MM.1S (cell line): ENCODE data around the gene DCTN2.

Experiments used
- DNase-seq: peaks from one replicate; pipeline ENCODE4 v3.0.0-alpha.2; 2015
- H2AFZ ChIP-seq: fragments of 300-600 bp; sonication (generic); 2 replicates; pipeline ENCODE4 v1.6.0; 2016; ENCODE audit warnings: antibody characterized with exemption, low read length
- H3F3A ChIP-seq: fragments of 300-600 bp; sonication (generic); 2 replicates; pipeline ENCODE4 v1.6.1; 2016; ENCODE audit warnings: mild to moderate bottlenecking, antibody characterized with exemption, low read length, moderate library complexity, mixed read lengths; ENCODE audit not compliant: insufficient read depth
- H3K27ac ChIP-seq: fragments of 300-600 bp; sonication (generic); 2 replicates; pipeline ENCODE4 v1.5.1; 2016; ENCODE audit warnings: mild to moderate bottlenecking, low read length
- H3K27me3 ChIP-seq: fragments of 300-600 bp; sonication (generic); replicated peaks from 2 replicates; pipeline ENCODE4 v1.6.0; 2016; ENCODE audit warnings: low read length; ENCODE audit not compliant: insufficient read depth
- H3K36me3 ChIP-seq: fragments of 300-600 bp; sonication (generic); replicated peaks from 2 replicates; pipeline ENCODE4 v1.6.1; 2016; ENCODE audit warnings: mild to moderate bottlenecking, low read length, mixed read lengths; ENCODE audit not compliant: insufficient read depth
- H3K4me1 ChIP-seq: fragments of 300-600 bp; sonication (generic); 2 replicates; pipeline ENCODE4 v1.6.1; 2016; ENCODE audit warnings: low read length, mixed read lengths
- H3K4me2 ChIP-seq: fragments of 300-600 bp; sonication (generic); 2 replicates; pipeline ENCODE4 v1.6.0; 2016; ENCODE audit warnings: low read depth, low read length
- H3K4me3 ChIP-seq: fragments of 300-600 bp; sonication (generic); 2 replicates; pipeline ENCODE4 v1.5.1; 2016; ENCODE audit warnings: low read length, mixed read lengths
- H3K79me2 ChIP-seq: fragments of 300-600 bp; sonication (generic); 2 replicates; pipeline ENCODE4 v1.6.1; 2016; ENCODE audit warnings: mixed run types, low read length, mixed read lengths
- H3K9ac ChIP-seq: fragments of 300-600 bp; sonication (generic); 2 replicates; pipeline ENCODE4 v1.6.1; 2016; ENCODE audit warnings: low read length, mixed read lengths
- H3K9me2 ChIP-seq: fragments of 300-600 bp; sonication (generic); replicated peaks from 2 replicates; pipeline ENCODE4 v1.6.1; 2016; ENCODE audit warnings: mild to moderate bottlenecking, low read length, mixed read lengths; ENCODE audit not compliant: insufficient read depth
- H3K9me3 ChIP-seq: fragments of 300-600 bp; sonication (generic); replicated peaks from 2 replicates; pipeline ENCODE4 v1.6.1; 2016; ENCODE audit warnings: mild to moderate bottlenecking, low read length, mixed read lengths; ENCODE audit not compliant: insufficient read depth
- H4K20me1 ChIP-seq: fragments of 300-600 bp; sonication (generic); 2 replicates; pipeline ENCODE4 v1.6.1; 2016; ENCODE audit warnings: mild to moderate bottlenecking, low read length, moderate library complexity, mixed read lengths; ENCODE audit not compliant: insufficient read depth
- EZH2 ChIP-seq: fragments of 300-600 bp; sonication (generic); optimal IDR thresholded peaks from 2 replicates; pipeline ENCODE3; 2017; ENCODE audit warnings: low read depth, mild to moderate bottlenecking, antibody characterized with exemption, low read length, mixed read lengths
- EZH2phosphoT487 ChIP-seq: fragments of 300-600 bp; sonication (generic); IDR thresholded peaks from 2 replicates; pipeline ENCODE4 v1.6.1; 2018; ENCODE audit warnings: antibody characterized with exemption, low read length
- TF ChIP-seq, protein P1 (sequence below): fragments of 300-600 bp; sonication (generic); IDR thresholded peaks from 2 replicates; pipeline ENCODE4 v1.5.1; 2016; ENCODE audit warnings: antibody characterized with exemption, low read length, mixed read lengths

Gene DCTN2

DNA sequence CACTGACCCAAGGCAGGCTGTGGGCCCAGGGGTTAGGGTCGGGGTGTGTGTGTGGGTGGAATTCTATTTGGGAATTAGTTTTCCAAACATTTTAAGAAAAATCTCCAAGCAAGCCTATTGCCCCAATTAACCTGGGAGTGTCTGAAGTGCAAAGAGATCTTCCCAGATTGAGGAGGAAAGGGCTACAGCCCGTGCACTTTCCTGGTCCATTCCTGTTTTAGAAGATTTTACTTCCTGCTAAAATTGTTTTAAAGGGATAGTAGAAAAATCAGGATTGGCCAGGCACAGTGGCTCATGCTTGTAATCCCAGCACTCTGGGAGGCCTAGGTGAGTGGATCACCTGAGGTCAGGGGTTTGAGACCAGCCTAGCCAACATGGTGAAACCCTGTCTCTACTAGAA is 5.3 kb downstream of the DCTN2 start:
- Histone ChIP-seq H3K27ac (no peak overlapping the region), H3K4me1 (peaks cover 10% of the 10 kb centered on the region; the same call in 1 of the 2 replicates), H3K36me3 (no peaks in the 10 kb centered on the region), H3F3A (no peaks in the 10 kb centered on the region), H3K4me3 (no peak overlapping the region), H3K27me3 (no peaks in the 10 kb centered on the region), H3K9me2 (no peaks in the 10 kb centered on the region), H2AFZ (no peak overlapping the region), H3K9me3 (no peaks in the 10 kb centered on the region), H3K9ac (no peak overlapping the region), H3K79me2 (peaks cover 28% of the 10 kb centered on the region), H4K20me1 (no peaks in the 10 kb centered on the region), H3K4me2 (no peak overlapping the region)
- TF ChIP-seq EZH2phosphoT487 (no peak), EZH2 (no peak)
- TF ChIP-seq, protein P1, sequence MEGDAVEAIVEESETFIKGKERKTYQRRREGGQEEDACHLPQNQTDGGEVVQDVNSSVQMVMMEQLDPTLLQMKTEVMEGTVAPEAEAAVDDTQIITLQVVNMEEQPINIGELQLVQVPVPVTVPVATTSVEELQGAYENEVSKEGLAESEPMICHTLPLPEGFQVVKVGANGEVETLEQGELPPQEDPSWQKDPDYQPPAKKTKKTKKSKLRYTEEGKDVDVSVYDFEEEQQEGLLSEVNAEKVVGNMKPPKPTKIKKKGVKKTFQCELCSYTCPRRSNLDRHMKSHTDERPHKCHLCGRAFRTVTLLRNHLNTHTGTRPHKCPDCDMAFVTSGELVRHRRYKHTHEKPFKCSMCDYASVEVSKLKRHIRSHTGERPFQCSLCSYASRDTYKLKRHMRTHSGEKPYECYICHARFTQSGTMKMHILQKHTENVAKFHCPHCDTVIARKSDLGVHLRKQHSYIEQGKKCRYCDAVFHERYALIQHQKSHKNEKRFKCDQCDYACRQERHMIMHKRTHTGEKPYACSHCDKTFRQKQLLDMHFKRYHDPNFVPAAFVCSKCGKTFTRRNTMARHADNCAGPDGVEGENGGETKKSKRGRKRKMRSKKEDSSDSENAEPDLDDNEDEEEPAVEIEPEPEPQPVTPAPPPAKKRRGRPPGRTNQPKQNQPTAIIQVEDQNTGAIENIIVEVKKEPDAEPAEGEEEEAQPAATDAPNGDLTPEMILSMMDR, result no peak
- no peak for DNase-seq

DNA sequence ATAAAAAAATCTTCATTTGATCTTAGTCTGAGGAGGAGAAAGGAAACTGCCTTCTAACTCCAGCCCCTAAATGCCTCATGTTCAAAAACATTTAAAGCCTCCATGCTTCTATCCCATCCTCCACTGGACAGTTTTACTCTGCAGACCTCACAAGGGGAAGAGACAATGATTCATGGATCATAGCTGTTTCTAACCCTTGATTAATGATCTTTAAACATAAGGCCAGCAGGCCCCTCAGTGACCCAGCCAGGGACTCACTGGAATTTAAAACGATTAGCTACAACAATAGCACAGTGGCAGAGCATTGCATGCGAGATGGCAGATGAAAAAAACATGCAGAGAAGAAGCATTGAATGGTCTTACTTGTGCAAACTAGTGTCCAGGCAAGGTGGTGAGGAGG is 6.0 kb downstream of the DCTN2 start:
- no peak overlapping the region for H3K4me3 ChIP-seq
- no peaks in the 10 kb centered on the region for H3K27me3 ChIP-seq
- H3F3A ChIP-seq, result no peaks in the 10 kb centered on the region
- H2AFZ ChIP-seq, result no peak overlapping the region
- H3K9ac ChIP-seq, result no peak overlapping the region
- no peak overlapping the region for H3K4me2 ChIP-seq
- H3K36me3 ChIP-seq, result no peaks in the 10 kb centered on the region
- TF ChIP-seq, protein P1, result no peak
- TF ChIP-seq EZH2, result no peak
- TF ChIP-seq EZH2phosphoT487, result no peak
- no peak overlapping the region for H3K27ac ChIP-seq
- H3K9me3 ChIP-seq, result no peaks in the 10 kb centered on the region
- H3K4me1 ChIP-seq, result peaks cover 7% of the 10 kb centered on the region; the same call in 1 of the 2 replicates
- H3K79me2 ChIP-seq, result peaks cover 21% of the 10 kb centered on the region
- no peaks in the 10 kb centered on the region for H4K20me1 ChIP-seq
- no peaks in the 10 kb centered on the region for H3K9me2 ChIP-seq
- DNase-seq, result no peak

DNA sequence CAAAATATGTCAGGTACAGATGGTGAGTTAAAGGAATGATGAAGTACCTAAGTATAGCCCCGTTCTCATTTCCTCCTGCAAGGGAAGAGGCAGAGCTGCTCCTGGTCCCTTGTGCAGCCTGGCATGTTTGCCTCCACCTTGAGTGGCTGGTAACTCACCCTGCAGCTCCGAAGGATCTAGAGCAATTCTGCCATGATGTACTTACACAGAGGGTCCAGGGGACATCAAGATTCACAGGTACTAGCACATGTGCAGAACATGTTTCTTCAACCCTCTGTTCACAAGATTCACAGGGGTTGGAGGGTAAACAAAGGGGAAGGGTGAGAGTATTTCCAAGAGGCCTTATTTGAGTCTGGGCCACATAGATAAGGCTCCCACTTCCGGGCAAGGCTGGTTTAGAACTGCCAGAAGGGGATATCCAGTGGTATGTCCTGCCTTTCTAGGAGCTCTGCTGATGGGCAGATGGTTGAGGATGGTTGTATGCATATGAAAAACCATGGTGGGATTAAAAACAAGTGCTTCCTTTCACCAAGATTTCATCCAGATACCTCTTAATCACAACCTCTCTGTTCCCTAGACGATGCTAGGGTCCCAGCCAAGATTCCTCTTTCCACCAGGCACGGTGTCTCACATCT is 7.7 kb downstream of the DCTN2 start:
- Histone ChIP-seq H4K20me1 (no peaks in the 10 kb centered on the region), H3K79me2 (0 out of 2 replicates have a peak, but pooled peaks cover 6% of the 10 kb centered on the region), H3K4me1 (no peaks in the 10 kb centered on the region), H3K27ac (no peak overlapping the region), H3K9me3 (no peaks in the 10 kb centered on the region), H3K9me2 (no peaks in the 10 kb centered on the region), H3K9ac (no peak overlapping the region), H3K4me3 (no peak overlapping the region), H2AFZ (no peak overlapping the region), H3K27me3 (no peaks in the 10 kb centered on the region), H3K36me3 (no peaks in the 10 kb centered on the region), H3F3A (no peaks in the 10 kb centered on the region), H3K4me2 (no peak overlapping the region)
- no peak for TF ChIP-seq EZH2phosphoT487
- no peak for TF ChIP-seq EZH2
- TF ChIP-seq, protein P1, result no peak
- DNase-seq, result no peak
